Activated T-helper 1 cell treated with anti-CD3 and anti-CD28 coated beads, Interleukin-12 subunit alpha, Interleukin-12 subunit beta, Interleukin-2, Interleukin-4 antibody, amounts not matched to agents 30 ng/mL and 10 ng/mL and 1 ng/mL, durations not matched to agents 14 hours and 24 hours and 36 hours (primary cell): ENCODE results near the gene HOXC10. TPM values are rescaled to one million over a fixed set of nuclear protein-coding genes. Genes with fewer than 3 reads are reported as not detected.

Source experiments
- DNase-seq: peaks from one replicate; pipeline ENCODE4 v3.0.0; 2021; ENCODE audit warnings: low spot score
- H3K27ac Mint-ChIP-seq: one replicate; pipeline ENCODE4 v1.8.0; 2021; ENCODE audit warnings: mild to moderate bottlenecking, mixed read lengths
- H3K27me3 Mint-ChIP-seq: one replicate; pipeline ENCODE4 v1.8.0; 2022; ENCODE audit warnings: mild to moderate bottlenecking, moderate library complexity, mixed read lengths; ENCODE audit not compliant: insufficient read depth
- H3K36me3 Mint-ChIP-seq: one replicate; pipeline ENCODE4 v1.8.0; 2021; ENCODE audit warnings: low read depth, mixed read lengths
- H3K4me1 Mint-ChIP-seq: one replicate; pipeline ENCODE4 v1.8.0; 2021; ENCODE audit warnings: low read depth, mixed read lengths
- H3K4me3 Mint-ChIP-seq: one replicate; pipeline ENCODE4 v1.8.0; 2021; ENCODE audit warnings: mild to moderate bottlenecking, moderate library complexity, mixed read lengths
- H3K9me3 Mint-ChIP-seq: one replicate; pipeline ENCODE4 v1.8.0; 2021; ENCODE audit warnings: mixed read lengths
- intact Hi-C: fragments of 100-400 bp; cut with micrococcal nuclease; formaldehyde crosslinking; loops from one replicate; pipeline ENCODE4 v1.15.1; 2024
- total RNA-seq: library from RNA; stranded (reverse); gene quantifications from 2 replicates; pipeline ENCODE4 v1.2.3, GENCODE V29; 2022

HOXC10 gene
- total RNA-seq, 1 donor from 2014 or later: not detected

DNA sequence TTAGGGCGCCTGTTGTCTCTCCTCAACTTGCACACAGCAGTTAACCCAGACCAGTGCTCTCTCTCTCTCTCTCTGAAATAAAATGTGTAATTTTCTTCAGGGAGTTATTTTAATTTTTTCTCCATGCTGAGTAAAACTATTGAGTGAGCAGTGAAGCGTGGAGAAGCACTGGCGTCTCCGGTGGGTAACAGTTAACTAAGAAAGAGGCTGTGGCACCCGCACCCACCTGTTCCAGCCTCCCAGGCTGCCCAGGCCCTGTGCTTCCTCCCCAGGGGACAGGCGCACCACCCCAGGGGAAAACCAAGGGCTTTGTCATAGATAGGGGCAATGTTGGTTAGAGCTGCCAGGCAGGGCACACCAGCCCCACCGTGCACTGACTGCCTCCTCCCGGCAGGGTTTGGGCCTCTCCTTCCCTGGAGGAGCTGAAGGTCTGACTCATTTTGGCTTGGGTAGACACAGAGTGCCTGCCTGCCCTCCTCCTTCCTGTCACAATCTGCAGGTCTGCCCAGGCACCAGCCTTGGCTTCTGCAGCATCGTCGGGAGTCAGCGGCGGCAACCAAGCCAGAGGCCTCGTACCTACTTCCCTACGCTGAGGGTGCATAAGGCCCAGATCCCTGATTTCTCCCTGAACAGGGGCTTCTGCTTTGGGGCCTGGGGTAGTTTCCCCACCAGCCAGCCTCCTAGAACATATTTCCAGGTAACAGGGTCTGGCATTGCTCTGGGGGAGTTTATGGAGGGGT is 51.8 kb downstream of the HOXC10 start:
- Mint-ChIP-seq H3K9me3 (no peaks in the 10 kb centered on the region), H3K4me1 (peaks cover 15% of the 10 kb centered on the region), H3K36me3 (no peaks in the 10 kb centered on the region), H3K4me3 (no peak overlapping the region), H3K27ac (no peak overlapping the region), H3K27me3 (peaks cover 75% of the 10 kb centered on the region)
- DNase-seq: no peak
- intact Hi-C loops: no loop called here

DNA sequence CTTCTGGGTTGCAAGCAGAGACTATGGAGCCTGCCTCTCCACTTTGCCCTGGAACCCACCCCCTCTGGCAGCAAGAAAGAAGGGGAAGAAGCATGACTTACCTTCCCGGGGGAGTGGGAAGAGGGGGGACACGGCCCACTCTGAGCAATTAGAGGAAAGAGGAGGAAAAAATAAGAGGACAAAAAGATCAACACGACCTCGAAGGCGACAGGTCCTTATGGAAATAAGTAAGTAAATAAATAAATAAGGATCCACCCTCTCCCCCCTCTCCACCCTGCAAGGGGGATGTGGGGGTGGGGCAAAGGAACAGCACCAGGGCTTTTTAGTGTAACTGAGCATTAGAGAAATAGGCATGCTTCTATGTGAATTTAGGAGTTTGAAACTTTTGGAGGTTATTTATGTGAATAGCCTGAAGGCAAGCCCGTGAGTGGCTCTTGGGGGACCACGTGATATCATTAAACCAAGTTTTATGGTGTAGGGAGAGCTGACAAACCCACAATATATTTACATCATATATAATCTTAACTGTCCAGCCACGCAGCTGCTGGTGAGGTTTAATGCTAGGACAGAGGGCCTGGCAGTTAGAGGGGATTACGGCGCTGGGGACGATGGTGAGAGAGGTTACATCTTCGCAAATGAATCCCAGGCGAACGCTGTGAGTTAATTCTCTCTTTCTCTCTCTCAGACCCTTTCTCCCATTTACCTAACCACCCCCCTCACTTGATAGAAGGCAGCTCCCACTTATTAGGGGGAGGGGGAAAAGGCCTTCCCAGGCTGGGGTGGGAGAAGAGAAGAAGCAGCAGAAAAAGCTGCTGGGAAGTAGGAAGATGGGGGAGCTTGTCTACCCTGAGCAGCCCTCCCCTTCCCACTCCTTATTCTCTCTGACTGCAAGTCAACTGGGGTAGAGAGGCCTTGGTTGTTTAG is 52.7 kb downstream of the HOXC10 start:
- H3K27me3 Mint-ChIP-seq: peaks cover 75% of the 10 kb centered on the region
- intact Hi-C loops: no loop called here
- no peak overlapping the region for H3K4me3 Mint-ChIP-seq
- no peak overlapping the region for H3K27ac Mint-ChIP-seq
- no peak for DNase-seq
- no peaks in the 10 kb centered on the region for H3K9me3 Mint-ChIP-seq
- H3K36me3 Mint-ChIP-seq: no peaks in the 10 kb centered on the region
- peaks cover 8% of the 10 kb centered on the region for H3K4me1 Mint-ChIP-seq

DNA sequence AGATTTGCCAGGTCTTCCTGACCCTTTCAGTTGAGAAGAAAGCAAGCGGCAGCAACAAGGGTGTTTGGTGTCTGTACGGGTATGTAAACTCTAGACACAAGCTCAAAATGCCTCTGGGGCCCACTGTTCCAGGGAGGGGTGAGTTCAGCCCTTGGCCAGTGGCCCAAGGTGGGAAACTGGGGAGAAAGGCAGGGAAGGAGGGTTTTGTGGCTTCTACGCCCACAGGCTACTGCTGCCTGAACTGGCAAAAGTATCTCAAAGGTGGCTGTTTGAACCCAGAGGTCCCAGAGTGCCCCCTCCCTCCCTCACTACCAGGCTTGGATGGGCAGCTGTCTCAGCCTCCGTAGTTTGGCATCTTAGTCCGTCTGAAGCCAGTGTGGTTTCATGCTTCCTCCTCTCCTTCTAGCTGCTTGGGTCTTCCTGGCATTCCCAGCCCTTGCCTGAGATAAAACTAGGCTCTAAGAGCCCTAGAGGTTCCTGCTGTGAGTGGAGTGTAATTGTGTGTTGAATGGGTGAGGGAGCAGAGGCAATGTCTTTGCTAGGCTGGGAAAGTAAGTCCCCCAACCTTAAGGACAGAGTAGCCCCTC is 53.4 kb downstream of the HOXC10 start:
- Mint-ChIP-seq H3K9me3 (no peaks in the 10 kb centered on the region), H3K36me3 (no peaks in the 10 kb centered on the region), H3K4me3 (no peak overlapping the region), H3K27me3 (peaks cover 70% of the 10 kb centered on the region), H3K4me1 (peaks cover 3% of the 10 kb centered on the region), H3K27ac (no peak overlapping the region)
- no peak for DNase-seq
- intact Hi-C loops: no loop called here

DNA sequence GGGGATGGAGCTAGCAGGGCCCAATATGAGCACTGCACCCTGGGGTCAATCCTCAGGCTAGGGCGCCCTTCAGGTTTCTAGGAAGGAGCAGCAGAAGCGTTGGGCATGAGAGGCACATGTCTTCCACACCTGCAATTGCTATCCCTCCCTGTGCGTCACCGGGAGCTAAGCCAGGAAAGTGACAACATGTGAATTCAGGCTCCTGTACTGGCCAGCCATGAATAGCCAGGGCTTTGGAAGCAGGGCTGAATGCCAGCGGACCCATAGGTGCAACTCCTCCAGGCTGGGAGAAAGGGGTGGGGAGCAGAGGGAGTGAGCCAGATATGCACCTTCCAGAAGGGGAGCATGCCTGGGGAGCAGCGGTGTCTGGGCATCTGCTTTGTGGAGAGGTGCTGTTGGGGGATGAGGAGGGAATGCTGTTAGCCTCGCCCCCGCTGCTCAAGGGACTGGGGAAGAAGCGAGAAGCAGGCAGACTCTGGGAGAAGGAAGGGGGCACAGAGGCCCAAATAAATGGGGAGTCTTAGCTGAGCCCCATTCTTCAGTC is 54.0 kb downstream of the HOXC10 start:
- H3K9me3 Mint-ChIP-seq: no peaks in the 10 kb centered on the region
- no peaks in the 10 kb centered on the region for H3K36me3 Mint-ChIP-seq
- H3K4me1 Mint-ChIP-seq: peaks cover 5% of the 10 kb centered on the region
- peaks cover 72% of the 10 kb centered on the region for H3K27me3 Mint-ChIP-seq
- no peak overlapping the region for H3K4me3 Mint-ChIP-seq
- H3K27ac Mint-ChIP-seq: no peak overlapping the region
- DNase-seq: no peak
- intact Hi-C loops: no loop called here

DNA sequence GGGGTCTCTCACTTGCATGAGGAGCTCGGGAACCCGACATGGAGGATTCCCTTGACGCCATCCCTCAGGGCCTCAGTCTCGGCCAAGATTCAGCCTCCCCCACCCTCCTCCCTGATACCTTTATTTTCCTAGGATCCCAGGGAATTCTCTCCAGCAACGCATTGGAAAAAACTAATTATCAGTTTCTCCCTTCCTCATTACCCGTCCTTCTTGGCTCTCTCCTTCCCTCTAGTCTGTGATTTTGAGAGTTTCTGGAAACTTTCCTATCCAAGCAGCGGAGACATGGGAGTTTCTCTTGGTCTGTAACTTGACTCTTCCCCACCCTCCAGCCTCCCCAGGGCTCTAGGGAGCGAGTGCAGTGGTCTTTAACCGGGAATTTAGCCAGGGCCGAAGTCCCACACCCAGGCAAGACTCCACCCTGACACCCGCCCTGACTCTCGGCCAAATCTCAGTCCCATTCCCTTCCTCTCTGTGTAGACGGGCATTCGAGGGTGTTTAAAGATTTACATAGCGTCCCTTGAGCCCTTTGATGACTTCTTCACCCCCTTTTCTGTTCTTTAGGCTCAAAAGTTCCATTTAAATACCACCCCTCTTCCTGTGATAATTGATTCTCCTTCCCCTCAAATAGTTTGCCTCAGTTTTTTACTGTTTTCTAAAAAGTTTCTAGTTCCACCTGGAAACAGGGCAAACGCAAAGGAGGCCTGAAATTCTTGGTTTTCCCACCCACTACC is 54.6 kb downstream of the HOXC10 start:
- H3K4me1 Mint-ChIP-seq: peaks cover 7% of the 10 kb centered on the region
- H3K36me3 Mint-ChIP-seq: no peaks in the 10 kb centered on the region
- no peak overlapping the region for H3K4me3 Mint-ChIP-seq
- intact Hi-C loops: no loop called here
- no peak overlapping the region for H3K27ac Mint-ChIP-seq
- H3K27me3 Mint-ChIP-seq: peaks cover 71% of the 10 kb centered on the region
- H3K9me3 Mint-ChIP-seq: no peaks in the 10 kb centered on the region
- no peak for DNase-seq

Other genes with a start within 250 kb of the HOXC10 start
- gene CISTR, start 233.2 kb upstream of the HOXC10 start, total RNA-seq: not detected in 2 replicates
- gene HOXC13, start 46.3 kb upstream of the HOXC10 start, total RNA-seq: not detected in 2 replicates
- gene HOXC12, start 30.2 kb upstream of the HOXC10 start, total RNA-seq: not detected in 2 replicates
- gene HOXC11, start 12.0 kb upstream of the HOXC10 start, total RNA-seq: not detected in 2 replicates
- not detected in 2 replicates for gene HOTAIR, start 10.2 kb upstream of the HOXC10 start, total RNA-seq
- gene HOXC9, start 15.0 kb downstream of the HOXC10 start, total RNA-seq: not detected in 2 replicates
- gene HOXC8, start 23.8 kb downstream of the HOXC10 start, total RNA-seq: not detected in 2 replicates
- gene HOXC6, start 43.3 kb downstream of the HOXC10 start, total RNA-seq: not detected in 2 replicates
- not detected in 2 replicates for gene HOXC5, start 47.9 kb downstream of the HOXC10 start, total RNA-seq
- not detected in 2 replicates for gene HOXC4, start 68.7 kb downstream of the HOXC10 start, total RNA-seq
- gene SMUG1, start 203.8 kb downstream of the HOXC10 start, total RNA-seq: 28.6 and 29.6 TPM in 2 replicates